ENCODE data around the gene MPND.
A peak's percentile ranks its signal among the peaks of the same experiment; 100 is the strongest.

MPND gene

GRCh38 chr19:4350111-4350510 is 6.7 kb downstream of the MPND start:
- no peak for DNase-seq

- DNase-seq = no peak
These were observed 7.4 kb downstream of the MPND start for GRCh38 chr19:4350726-4351125.

- DNase-seq = peak; percentile 34
These were observed 9.3 kb downstream of the MPND start for GRCh38 chr19:4352701-4353121.

- no peak for DNase-seq
These were observed 10.9 kb downstream of the MPND start for GRCh38 chr19:4354282-4354681.

- DNase-seq = no peak
These were observed 11.5 kb downstream of the MPND start for GRCh38 chr19:4354897-4355296.

GRCh38 chr19:4357095-4357797 is 13.9 kb downstream of the MPND start:
- no peak for DNase-seq

GRCh38 chr19:4357921-4358326 is 14.6 kb downstream of the MPND start:
- DNase-seq = no peak

- no peak for DNase-seq
These were observed 15.6 kb downstream of the MPND start for GRCh38 chr19:4358709-4359626.

- no peak for DNase-seq
These were observed 16.3 kb downstream of the MPND start for GRCh38 chr19:4359627-4360000.

- no peak for DNase-seq
These were observed 16.8 kb downstream of the MPND start for GRCh38 chr19:4360081-4360569.

- DNase-seq = no peak
These were observed 17.3 kb downstream of the MPND start for GRCh38 chr19:4360641-4361151.

- no peak for DNase-seq
These were observed 18.0 kb downstream of the MPND start for GRCh38 chr19:4361152-4362046.

GRCh38 chr19:4362101-4362828 is 18.9 kb downstream of the MPND start:
- no peak for DNase-seq

GRCh38 chr19:4362831-4363545 is 19.6 kb downstream of the MPND start:
- DNase-seq = no peak

GRCh38 chr19:4363571-4364304 is 20.4 kb downstream of the MPND start:
- DNase-seq = no peak

- DNase-seq = no peak
These were observed 22.0 kb downstream of the MPND start for GRCh38 chr19:4365341-4365740.

- no peak for DNase-seq
These were observed 22.7 kb downstream of the MPND start for GRCh38 chr19:4365791-4366665.

GRCh38 chr19:4366666-4367335 is 23.4 kb downstream of the MPND start:
- DNase-seq = no peak

- DNase-seq = no peak
These were observed 24.0 kb downstream of the MPND start for GRCh38 chr19:4367336-4367723.
